Superior temporal gyrus (tissue), 1 donor: Measurements from ENCODE around the gene EEF2.

Experiments
- DNase-seq: peaks from one replicate; pipeline ENCODE4 v3.0.0-alpha.2; 2016; ENCODE audit errors: extremely low spot score

EEF2 gene

DNA sequence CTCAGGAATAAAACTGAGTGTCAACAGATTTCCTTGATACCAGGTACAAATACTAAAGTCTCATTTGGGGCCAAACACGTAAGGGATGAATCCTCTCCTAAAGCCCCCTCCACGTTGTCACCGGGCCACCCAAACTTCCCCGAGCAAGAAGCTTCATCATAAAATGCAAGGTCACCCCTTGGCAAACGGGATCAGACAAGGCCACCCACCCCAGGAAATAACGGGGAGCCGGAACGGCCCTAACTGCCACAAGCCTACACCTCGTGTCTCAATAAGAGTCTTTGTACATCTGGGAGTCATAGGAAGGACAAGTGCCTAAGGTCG is 717 bp downstream of the EEF2 start:
- no peak for DNase-seq

DNA sequence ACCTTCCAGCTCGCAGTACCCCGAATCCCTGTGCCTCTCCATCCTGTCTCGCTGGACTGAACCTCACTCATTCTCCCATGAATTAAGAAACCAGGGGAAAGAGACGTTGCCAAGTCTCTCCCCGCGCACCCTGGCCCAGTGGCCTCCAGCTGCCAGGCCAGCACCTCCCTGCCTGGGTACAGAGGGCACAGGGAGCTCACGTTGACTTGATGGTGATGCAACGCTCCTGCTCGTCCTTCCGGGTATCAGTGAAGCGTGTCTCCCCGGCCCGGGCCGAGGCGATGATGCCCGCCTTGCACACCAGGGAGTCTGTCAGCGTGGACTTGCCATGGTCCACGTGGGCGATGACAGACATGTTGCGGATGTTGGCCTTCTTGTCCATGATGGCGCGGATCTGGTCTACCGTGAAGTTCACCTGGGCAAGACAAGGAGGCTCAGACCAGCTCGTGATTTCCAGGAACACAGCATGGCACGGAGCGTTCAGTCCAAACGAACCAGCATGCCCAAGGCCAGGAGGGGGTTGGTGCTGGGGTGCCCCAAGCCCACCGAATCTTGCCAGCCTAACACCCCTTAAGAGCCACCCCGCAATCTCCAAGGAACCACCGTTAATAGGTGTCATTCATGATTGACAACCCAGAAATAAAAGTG is 1.2 kb downstream of the EEF2 start:
- no peak for DNase-seq

DNA sequence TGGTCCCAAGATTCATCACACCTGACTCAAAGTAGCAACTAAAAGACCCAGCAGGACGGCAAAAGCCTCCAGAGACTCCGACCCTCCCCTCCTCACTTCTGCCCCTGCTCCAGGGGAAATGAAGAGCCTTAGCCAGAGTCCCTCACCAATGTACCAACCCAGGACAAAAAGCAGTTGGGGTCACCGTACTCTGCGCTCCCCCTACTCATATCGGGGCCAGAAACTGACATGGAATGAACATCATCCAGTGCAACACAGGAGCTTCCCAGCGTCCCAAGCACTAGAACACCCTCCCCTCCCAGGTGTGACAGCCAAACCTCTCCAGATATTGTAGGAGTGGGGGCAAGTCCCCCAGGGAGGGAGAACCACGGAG is 1.7 kb downstream of the EEF2 start:
- DNase-seq = no peak

DNA sequence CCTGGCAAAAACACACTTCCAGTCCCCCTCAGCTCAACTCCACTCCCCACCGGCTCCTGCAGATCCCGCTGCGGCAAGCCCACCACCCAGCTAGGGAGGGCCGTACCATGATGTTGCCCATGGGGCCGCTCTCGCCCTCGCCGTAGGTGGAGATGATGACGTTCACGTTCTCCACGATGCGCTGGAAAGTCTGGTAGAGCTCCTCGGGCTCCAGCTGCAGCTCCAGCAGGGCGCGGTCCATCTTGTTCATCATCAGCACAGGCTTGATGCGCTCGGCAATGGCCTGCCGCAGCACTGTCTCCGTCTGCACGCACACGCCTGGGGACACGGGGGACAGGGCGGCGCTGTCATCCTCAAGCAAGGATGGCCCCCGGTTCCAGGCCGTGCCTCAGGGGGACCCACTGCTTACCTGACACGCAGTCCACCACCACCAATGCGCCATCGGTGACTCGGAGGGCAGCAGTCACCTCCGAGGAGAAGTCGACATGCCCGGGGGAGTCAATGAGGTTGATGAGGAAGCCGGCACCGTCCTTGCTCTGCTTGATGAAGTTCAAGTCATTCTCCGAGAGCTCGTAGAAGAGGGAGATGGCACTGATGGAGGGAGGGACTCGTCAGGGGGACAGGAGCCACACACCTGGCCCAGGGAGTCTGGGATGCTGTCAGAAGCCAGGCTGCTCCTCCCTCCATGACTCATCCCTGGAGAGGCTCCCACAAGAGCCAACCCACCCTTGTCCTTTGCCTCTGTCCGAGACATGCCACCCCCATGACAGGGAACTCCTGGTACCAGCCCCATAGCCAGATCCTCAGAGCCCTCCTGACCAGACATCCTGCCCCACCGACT is 2.3 kb downstream of the EEF2 start:
- DNase-seq = no peak

DNA sequence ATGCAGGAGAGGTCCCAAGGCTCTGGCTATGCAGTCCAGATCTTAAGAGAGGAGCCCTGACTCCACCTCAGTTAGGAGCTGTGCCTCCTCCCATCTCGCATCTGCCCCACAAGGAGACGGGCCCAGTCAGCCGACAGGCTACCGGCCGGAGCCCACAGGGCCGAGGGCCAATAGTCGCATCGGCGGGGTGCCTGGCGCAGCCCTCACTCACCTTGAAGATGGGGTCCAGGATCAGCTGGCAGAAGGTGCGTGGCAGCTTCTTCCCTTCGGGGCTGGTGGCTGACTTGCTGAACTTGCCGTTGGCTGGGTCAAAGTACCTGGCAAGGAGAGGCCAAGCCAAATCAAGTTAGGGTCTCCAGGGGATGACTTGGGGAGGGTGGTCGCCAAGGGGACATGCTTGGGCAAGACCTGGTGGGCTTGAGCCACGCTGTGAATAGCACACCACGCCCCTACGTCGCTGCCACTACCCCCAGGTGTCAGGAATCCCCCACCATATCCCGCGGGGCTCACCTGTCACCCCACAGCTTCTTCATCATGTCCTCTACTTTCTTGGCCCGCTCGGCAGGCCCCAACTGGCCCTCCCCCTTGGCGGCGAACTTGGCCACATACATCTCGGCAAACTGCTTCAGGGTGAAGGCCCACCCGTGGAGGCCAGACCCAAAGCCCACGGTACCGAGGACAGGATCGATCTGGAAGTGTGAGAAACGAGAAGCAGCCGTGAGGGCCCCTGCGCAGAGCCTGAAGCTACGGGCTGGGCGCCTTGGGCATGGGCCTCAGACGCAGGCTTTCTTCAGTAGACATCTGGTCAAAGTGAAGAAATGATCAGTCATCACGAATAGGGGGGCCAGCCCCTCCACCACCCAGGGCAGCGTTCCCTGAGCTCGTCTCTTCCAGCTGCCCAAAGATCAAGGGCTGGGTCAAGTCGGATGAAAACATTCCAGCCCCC is 3.3 kb downstream of the EEF2 start:
- DNase-seq = no peak

DNA sequence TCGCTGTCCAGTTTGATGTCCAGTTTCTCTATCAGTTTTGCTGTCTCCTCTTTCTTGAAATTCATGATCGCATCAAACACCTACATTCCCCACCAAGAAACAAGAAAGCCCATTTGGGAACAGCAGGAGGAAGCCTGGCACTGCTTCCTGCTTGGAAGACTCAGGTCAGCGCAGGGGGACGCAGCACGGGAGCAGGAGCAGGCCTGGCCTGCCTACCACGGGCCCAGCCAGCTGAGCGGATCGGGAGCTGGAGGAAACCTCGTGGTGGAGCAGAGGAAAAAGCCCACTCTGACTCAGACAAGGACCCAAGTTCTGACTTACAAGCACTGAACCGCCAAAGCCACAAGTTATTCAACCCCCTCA is 3.9 kb downstream of the EEF2 start:
- no peak for DNase-seq

DNA sequence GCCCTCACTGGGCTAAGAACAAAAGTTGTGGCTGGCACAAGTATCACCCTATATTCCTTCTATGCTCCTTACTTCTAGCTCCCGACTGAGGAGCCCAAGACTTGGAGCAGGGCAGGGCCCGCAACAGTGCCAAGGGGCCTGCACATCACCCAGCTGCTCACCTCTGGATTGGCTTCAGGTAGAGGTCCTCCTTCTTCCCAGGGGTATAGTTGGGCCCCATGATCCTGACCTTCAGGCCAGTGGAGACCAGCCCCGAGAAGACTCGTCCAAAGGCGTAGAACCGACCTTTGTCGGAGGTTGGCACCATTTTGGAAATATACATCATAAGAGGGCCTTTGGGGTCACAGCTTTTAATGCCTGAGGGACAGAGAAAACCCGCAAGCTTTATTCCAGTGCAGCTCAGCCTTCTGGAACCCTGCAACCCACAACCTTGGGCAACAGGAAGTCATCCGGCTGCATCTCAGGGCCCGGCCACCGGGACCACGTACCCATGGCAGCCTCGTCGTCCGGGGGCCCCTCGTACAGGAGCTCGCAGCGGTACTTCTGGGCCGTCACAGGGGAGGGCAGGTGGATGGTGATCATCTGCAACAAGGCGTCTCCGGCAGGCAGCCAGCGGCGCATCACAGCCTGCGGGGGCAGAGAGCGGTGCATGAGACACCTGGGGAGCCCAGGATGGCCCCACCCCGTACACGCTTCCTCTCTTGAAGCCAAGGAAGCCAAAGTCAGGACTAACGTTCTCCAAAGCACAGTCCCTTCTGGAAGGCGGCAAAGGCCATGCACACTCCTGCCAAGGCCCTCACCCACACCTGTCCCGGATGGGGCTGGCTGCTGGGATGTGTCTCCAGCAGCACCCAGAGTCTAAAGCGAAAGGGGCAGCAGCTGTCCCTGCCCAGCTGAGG is 4.7 kb downstream of the EEF2 start:
- no peak for DNase-seq

DNA sequence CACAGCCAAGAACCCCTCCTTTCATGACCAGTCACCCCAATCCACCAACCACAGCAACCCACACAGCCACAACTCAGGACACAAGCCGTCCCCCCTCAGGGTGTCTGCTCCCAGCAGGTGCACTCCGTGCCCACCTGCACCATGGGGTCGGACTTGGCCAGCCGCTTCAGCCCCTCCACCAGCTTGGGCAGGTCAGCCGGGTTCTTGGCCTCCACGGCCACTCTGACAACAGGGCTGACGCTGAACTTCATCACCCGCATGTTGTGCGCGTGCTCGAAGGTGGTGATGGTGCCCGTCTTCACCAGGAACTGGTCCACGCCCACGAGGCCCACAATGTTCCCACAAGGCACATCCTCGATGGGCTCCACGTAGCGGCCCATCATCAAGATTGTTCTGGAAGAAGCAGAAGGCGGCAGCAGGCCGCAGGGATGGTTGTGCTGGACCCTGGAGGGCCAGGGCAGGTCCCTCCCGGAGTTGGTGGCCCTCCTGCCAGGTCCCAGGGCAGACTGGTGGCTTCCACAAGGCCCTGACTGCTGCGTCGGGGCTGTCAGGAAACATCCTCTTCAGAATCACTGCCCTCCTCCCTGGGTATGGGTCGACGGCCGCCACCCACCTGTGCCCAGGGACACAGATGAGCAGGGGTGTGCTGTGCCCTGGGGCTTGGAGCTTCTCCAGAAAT is 5.5 kb downstream of the EEF2 start:
- no peak for DNase-seq

DNA sequence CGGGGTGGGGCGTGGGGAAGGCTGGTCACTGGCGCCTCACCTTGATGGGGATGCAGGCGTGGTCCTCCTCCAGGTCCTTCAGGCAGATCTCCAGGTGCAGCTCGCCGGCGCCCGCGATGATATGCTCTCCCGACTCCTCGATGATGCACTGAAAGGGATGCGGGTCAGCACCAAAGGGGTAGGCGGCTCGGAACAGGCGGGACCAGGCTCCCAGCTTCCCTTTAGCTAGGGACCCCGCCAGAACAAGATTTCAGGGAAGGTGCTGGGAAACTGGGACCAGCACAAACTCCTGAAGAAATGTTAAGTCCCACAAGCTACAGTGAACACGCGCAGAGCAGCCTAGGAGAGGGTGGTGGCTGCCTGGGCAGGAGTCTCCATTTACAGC is 6.0 kb downstream of the EEF2 start:
- DNase-seq = no peak

DNA sequence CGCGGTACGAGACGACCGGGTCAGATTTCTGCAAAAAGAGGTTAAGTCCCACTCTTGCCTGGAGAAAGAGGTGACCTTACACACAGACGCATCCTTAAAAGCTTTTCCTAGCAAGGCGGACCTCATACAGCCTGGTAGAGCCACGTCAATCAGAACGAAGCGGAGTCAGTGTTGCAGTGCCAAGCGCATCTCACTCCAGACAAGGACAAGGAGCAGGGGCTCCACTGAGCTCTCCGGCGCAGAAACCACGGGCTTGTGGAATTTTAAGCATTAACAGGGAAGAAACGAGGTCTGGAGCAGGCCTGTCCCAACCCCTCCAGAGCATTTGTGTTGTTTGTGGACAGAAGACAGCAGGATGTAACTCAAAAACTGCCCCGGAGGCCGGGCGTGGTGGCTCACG is 7.1 kb downstream of the EEF2 start:
- DNase-seq = no peak

DNA sequence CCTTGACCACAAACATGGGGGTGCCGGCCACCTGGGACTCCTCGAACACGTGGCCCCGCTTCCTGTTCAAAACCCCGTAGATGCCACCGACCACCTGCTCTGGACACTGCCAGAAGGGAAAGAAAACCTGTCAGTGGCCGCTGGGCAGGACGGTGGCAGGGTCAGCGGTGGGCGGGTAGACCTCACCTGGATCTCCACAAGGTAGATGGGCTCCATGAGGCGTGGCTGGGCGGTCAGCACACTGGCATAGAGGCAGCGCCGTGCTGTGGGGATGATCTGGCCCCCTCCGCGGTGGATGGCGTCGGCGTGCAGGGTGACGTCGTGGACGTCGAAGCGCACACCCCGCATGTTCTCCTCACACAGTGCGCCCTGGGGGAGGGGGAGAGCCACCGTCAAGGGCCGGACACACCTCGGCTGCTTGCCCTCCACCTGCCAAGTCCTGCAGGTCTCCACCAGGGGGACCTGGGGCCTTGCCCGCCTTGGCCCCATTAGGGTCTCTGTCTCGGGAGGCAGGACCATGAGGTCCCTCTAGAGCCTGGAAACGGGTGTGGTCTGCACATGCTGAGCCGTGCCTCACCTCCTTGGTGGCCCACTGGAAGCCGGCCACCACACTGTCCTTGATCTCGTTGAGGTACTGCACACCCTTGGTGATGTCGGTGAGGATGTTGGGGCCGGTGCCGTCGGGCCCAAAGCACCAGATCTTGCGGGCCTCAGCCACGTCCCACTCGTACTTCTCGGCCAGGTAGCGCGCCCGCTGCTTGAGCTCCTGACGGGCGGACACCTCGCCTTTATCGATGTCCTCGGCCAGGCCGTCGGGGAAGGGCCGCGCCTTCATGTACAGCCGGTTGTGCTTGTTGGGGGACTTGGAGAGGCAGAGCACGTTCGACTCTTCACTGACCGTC is 7.8 kb downstream of the EEF2 start:
- DNase-seq = no peak

DNA sequence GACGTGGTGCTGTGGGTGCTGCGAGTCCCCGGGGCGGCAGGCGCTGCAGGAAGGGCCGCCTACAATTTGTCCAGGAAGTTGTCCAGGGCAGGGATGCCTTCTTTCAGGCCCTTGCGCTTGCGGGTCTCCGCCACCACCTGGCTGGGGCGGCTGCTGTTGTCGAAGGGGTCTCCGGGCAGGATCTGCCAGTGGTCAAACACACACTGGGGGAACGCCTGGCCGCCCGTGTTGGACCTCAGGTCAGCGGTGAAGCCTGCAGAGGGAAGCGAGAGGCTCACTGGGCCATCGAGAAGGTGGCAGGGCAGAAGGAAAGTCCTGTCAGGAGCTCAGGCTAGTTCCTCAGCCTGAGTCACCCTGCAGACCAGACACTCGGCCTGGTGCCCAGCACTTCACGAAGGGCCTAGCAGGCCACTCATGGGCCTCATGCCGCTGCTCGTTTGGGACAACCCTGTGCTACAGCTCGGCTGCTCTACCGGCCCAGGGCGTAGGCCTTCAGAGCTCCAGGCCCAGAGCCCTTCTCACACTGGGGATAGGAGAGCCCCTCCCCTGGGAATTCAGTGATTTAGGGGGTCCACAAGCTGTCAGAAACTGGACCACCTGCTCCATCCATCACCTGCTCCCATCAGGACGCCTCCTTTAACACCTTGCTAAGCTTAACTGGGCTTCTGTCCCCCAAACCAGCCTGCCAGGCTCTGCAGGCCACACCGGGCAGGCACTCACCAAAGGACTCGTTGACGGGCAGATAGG is 8.6 kb downstream of the EEF2 start:
- no peak for DNase-seq

DNA sequence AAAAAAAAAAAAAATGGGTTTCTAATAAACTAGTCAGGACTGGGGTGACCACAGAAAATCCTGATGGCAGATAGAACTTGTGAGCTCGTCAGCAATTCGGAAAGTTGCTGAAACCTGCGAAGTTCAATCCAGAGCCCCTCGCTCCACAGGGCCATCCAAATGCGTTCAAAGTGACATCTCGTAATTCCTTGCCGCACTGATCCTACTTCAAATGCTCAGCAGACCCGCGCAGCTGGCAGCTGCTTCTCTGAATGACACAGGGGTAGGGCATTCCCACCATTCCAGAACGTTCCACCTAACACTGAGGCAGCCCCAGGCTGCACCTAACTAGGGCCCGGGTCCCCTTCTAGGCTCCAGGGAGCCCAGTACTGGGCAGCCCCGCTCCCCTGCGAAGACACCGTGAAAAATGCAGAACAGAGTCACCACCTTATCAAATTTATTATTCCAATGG is 9.6 kb downstream of the EEF2 start:
- DNase-seq = no peak

DNA sequence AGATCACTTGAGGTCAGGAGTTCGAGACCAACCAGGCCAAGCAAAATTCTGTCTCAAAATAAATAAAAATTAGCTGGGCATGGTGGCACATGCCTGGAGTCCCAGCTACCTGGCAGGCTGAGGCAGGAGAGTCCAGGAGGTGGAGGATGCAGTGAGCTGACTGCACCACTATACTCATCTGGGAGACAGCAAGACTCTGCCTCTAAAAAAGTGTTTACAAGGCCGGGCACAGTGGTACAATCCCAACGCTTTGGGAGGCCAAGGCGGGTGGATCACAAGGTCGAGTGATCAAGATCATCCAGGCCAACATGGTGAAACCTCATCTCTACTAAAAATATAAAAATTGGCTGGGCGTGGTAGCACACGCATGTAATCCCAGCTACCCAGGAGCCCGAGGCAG is 10.1 kb downstream of the EEF2 start:
- no peak for DNase-seq

DNA sequence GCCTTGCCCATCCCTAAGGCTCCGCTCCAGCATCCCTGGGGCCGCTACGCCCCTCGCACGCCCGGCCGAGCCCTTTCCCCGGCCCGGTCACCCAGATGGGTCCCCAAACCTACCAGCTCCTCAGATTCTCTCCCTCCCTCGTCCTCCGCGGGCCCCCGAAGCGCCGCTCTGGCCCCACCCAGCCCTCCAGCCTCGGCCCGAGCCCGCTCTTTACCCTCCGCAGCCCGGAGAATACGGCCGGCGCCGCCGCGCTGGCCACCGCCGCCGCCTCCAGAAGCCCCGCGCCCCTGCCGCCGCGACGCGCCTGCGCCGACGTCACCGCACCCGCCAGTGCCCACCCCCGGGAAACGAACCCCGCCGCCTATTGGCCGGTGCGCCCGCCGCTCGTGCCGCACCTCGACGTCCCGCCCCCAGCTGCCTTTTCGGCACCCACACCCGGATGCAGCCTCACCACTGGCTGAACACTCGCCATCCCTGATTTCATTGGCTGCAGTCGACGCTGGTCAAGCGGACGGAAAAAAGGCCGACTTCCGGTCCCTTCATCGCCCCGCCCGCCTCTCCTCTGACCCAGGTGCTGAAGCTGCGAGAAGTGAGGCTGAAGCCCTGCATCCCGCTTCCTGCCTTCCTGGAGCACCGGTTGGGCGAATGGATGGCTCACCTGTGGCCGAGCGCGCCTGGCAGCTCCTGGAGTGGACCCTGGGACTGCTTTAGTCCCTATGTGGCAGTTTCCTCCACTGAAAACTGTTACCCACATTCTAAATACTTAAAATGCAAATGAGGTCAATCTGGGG is 14.3 kb downstream of the EEF2 start, which contains the start of gene DAPK3:
Gene DAPK3, minus strand, starts transcription at position 292 of the 791 bp plus-strand sequence. CDS start 1,364 bp downstream, outside the sequence.
- peak; percentile 98 for DNase-seq

DNA sequence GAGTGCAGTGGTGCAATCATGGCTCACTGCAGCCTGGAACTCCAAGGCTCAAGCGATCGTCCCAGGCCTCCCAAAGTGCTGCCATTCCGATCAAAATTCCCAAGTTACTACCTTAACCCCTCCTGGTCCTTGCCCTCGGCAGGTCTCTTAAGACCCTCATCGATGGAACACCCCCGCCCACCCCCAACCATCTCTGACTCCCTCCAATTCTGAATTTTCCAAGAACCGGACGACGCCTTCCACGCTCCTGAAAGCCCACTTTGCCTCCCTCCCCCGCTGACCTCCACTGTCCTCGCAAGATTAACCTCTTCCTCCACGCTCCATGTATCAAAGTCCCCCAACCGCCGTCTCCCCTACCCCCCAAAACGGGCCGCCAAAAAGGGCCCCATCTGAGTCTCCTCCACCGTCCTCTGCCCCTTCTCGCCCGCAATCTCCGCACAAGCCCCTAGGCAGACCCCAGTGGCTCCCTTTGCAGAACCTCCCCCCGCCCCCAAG is 14.9 kb downstream of the EEF2 start:
- no peak for DNase-seq

DNA sequence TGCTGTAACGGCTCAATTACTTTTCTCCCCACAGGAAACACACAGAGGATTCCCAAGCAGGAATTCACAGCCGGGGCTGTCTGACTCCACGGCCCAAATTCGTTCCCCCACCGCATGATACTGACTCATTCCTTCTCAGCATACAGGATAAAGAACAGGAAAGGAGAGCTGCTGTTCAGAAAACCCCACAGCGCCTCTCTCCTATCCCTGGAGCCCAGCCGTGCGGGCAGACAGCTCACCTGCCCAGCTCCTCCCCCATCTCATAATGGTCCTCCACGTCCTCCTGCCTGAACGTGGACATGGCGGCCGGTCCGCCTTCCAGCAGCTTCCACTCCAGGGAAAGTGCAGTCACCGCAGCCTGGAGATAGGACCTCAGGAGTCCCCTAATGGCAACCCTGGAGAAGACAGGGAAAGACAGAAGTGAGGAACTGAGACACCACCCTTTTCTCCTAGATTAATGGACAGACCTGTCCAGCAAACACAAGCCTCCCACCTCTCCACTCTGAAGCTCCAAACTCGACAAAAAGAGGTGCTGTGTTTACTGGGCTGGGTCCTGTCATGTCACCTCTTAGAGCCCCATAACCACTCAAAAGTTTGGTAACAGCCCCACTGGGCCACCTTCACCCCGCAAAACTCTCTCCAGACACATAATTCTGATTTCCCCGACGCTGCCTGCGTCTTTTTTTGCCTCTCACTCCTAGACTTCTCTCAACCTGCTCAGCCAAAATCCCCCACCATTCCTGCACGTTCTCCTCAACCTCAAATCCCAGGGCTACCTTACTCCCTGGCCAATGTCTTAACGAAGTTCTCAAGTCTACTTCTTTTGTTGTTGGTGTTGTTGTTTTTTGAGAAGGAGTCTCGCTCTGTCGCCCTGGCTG is 15.6 kb downstream of the EEF2 start:
- no peak for DNase-seq
